Sigmoid colon (tissue), 7 donors: ENCODE measurements around the gene SLC47A1. TPM values are rescaled to one million over a fixed set of nuclear protein-coding genes. Genes with fewer than 3 reads are reported as not detected.

ENCODE experiments used
- DNase-seq: peaks from one replicate; pipeline ENCODE4 v3.0.0-alpha.2; 2019
- H3K27ac ChIP-seq, 4 donors: fragments of 200-600 bp; sonication (generic); one replicate each; pipeline ENCODE4 v1.5.1; 2016 to 2019; ENCODE audit warnings: mild to moderate bottlenecking in 1 of 4
- H3K27me3 ChIP-seq, 3 donors: fragments of 200-600 bp; sonication (generic); one replicate each; pipeline ENCODE4 v1.5.1; 2019; ENCODE audit warnings: mild to moderate bottlenecking in 1 of 3
- H3K36me3 ChIP-seq, 4 donors: fragments of 200-600 bp; sonication (generic); one replicate each; pipeline ENCODE4 v1.5.1; 2016 to 2019
- H3K4me1 ChIP-seq, 4 donors: fragments of 200-600 bp; sonication (generic); one replicate each; pipeline ENCODE4 v1.5.1; 2017 to 2019
- H3K4me3 ChIP-seq, 4 donors: fragments of 200-600 bp; sonication (generic); one replicate each; pipeline ENCODE4 v1.5.1; 2017 to 2019; ENCODE audit warnings: mild to moderate bottlenecking in 2 of 4, moderate library complexity in 1 of 4
- H3K9me3 ChIP-seq, 4 donors: fragments of 200-600 bp in 3 of 4; sonication (generic) in 3 of 4; one replicate each; pipeline versions ENCODE4 v1.5.1 to v1.6.1; 2013 to 2019
- CTCF ChIP-seq, 4 experiments: fragments of 450-650 bp in 3 of 4; fragments of 200-600 bp in 1 of 4; IDR thresholded peaks; one replicate each; pipeline ENCODE4 v1.5.1; 2016 to 2019; ENCODE audit warnings: antibody characterized with exemption in 4 of 4, mild to moderate bottlenecking in 3 of 4, moderate library complexity in 2 of 4
- EP300 ChIP-seq, 4 donors: sonication (generic); formaldehyde crosslinking; IDR thresholded peaks; one replicate each; pipeline ENCODE4 v1.6.1; 2017; ENCODE audit warnings: antibody characterized with exemption in 4 of 4
- POLR2A ChIP-seq, 2 donors: fragments of 450-650 bp; IDR thresholded peaks; one replicate each; pipeline ENCODE4 v1.6.1; 2016; ENCODE audit warnings: antibody characterized with exemption in 2 of 2, mild to moderate bottlenecking in 2 of 2, moderate library complexity in 2 of 2
- POLR2AphosphoS5 ChIP-seq, 4 donors: sonication (generic); formaldehyde crosslinking; IDR thresholded peaks; one replicate each; pipeline ENCODE4 v1.6.1; 2017; ENCODE audit warnings: antibody characterized with exemption in 4 of 4
- WGBS, 2 donors: extraction: QIAGEN DNeasy Blood & Tissue Kit; methylation state at CpG; one replicate each; pipeline ENCODE4 v1.1.7; 2013; 5-methylcytosine and 5-hydroxymethylcytosine counted together
- intact Hi-C: fragments of 100-400 bp; cut with DNase I; formaldehyde crosslinking; loops from one replicate; pipeline ENCODE4 v1.15.1; 2023
- polyA plus RNA-seq, 3 donors: library from polyadenylated mRNA; stranded (reverse); fragments of 200-250 nt; gene quantifications; one replicate each; pipeline ENCODE4 v1.2.3, GENCODE V29; 2013
- total RNA-seq, 4 donors: library from RNA; depleted of rRNA; stranded (reverse); fragments of >200 nt; gene quantifications; one replicate each; pipeline ENCODE4 v1.1.0, GENCODE V29; 2016
- donor health status: healthy with polysubstance abuse.
- donor health status: Bipolar disorder and iron deficiency.
- donor health status: healthy.

The SLC47A1 gene
- total and polyA plus RNA-seq, 7 donors: 0.82 to 8.2 (median 1.2) TPM

DNA sequence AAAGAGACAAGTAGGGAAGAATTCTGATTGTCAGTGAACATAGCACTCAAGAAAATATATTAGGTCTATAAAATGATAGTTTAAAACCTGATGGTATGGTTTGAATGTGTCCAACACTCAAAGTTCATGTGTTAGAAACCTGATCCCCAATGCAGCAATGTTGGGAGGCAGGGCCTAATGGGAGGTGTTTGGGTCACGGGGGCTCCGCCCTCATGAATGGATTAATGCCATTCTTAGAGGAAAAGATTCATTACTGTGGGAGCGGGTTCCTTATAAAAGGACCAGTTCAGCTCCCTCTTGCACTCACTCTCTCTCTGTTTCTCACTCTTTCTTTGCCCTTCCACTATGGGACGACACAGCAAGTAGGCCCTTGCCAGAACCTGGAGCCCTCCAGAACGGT lies 41.5 kb upstream of the SLC47A1 start:
- H3K4me1 ChIP-seq: peaks cover 0 to 13% (median 2%) of the 10 kb centered on the region in 4 donors
- DNase-seq: no peak
- no peaks in the 10 kb centered on the region for H3K27me3 ChIP-seq
- no peak overlapping the region for H3K4me3 ChIP-seq
- WGBS, 2 donors: 87 to 91% methylated on average over 5 of the region's 5 CpGs
- no peak for TF ChIP-seq CTCF (IDR thresholded peaks at IDR 0.05)
- no peak for TF ChIP-seq POLR2A (IDR thresholded peaks at IDR 0.05)
- no peak for TF ChIP-seq EP300 (IDR thresholded peaks at IDR 0.05)
- TF ChIP-seq POLR2AphosphoS5 (IDR thresholded peaks at IDR 0.05): no peak
- intact Hi-C loops: no loop called here
- H3K9me3 ChIP-seq: no peaks in the 10 kb centered on the region
- no peak overlapping the region for H3K27ac ChIP-seq
- no peaks in the 10 kb centered on the region for H3K36me3 ChIP-seq

DNA sequence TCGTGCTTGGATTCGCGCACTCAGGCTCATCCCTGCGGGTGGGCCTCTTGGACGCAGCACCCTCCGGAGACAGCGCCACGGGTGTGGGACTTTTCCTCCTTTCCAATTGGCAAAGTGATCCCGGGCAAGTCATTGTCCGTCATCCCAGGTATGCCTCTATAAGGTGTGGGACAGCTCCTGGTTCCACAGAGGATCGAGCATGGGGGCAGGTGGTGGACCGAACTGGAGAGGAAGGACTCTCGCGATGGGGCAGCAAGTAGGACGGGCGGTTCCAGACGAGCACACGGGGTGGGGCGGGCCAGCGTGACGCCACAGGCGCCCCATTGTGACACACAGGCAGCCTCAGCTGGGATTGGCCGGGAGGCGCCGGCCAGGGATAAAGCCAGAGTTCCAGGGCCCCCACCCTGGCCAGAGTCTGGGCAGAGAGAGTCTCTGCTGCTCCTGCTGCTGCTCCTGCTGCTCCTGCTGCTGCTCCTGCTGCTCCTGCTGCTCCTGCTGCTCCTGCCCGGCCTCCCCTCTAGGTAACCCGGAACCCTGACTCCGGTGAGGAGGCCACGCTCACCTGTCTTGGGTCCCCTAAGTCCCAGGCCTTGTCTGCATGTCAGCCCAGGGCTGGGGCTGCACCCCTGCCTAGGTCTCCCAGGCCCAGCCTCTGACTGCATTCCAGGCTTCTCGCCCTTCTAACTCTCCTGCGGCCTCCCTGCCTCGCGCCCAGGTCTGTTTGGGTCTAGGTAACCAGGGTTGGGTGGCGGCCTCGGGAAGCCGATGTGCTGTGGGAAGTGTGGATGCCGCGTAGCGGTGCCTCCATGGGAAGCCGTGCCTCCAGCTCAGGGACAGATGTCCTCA lies 38.5 kb upstream of the SLC47A1 start:
- intact Hi-C loops: no loop called here
- H3K27ac ChIP-seq: no peak overlapping the region
- DNase-seq: peak; percentile 53
- WGBS, 2 donors: 92 to 94% methylated on average over 40 of the region's 40 CpGs
- TF ChIP-seq EP300 (IDR thresholded peaks at IDR 0.05) (no peak), POLR2AphosphoS5 (IDR thresholded peaks at IDR 0.05) (no peak), POLR2A (IDR thresholded peaks at IDR 0.05) (no peak)
- no peaks in the 10 kb centered on the region for H3K9me3 ChIP-seq
- H3K4me3 ChIP-seq: no peak overlapping the region
- H3K27me3 ChIP-seq: no peaks in the 10 kb centered on the region
- no peaks in the 10 kb centered on the region for H3K36me3 ChIP-seq
- H3K4me1 ChIP-seq: no peaks in the 10 kb centered on the region

- WGBS, 2 donors: 88 to 90% methylated on average over 6 of the region's 6 CpGs
Measured at GRCh38 chr17:19495828-19496528, 37.7 kb upstream of the SLC47A1 start.

DNA sequence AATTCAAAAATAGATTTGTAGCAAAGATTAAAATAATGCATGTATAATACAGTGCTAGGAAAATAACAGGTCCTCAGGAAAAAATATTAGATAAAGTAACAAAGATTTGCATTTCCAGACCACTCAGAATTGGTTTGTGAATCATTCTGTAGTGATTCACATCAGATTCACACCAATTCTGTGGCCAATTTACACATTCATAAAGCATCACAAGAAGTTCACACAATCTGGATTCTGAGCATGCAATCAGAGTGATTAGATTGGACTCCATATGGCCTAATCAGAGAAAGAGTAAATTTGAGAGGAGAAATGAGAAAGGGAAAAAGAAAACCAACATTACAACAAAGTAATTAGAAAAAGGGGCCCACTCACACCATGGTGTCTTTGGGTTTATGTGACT lies 36.0 kb upstream of the SLC47A1 start:
- TF ChIP-seq CTCF (IDR thresholded peaks at IDR 0.05) (no peak), EP300 (IDR thresholded peaks at IDR 0.05) (no peak), POLR2AphosphoS5 (IDR thresholded peaks at IDR 0.05) (no peak), POLR2A (IDR thresholded peaks at IDR 0.05) (no peak)
- H3K36me3 ChIP-seq: no peaks in the 10 kb centered on the region
- DNase-seq: no peak
- intact Hi-C loops: no loop called here
- H3K4me1 ChIP-seq: no peaks in the 10 kb centered on the region
- H3K9me3 ChIP-seq: no peaks in the 10 kb centered on the region
- H3K27me3 ChIP-seq: no peaks in the 10 kb centered on the region
- no peak overlapping the region for H3K4me3 ChIP-seq
- H3K27ac ChIP-seq: no peak overlapping the region

More at GRCh38 chr17:19495828-19496528, 37.7 kb upstream of the SLC47A1 start:
- Histone ChIP-seq H3K36me3 (no peaks in the 10 kb centered on the region), H3K4me3 (no peak overlapping the region), H3K27me3 (no peaks in the 10 kb centered on the region), H3K4me1 (no peaks in the 10 kb centered on the region), H3K27ac (no peak overlapping the region), H3K9me3 (no peaks in the 10 kb centered on the region)
- TF ChIP-seq EP300 (IDR thresholded peaks at IDR 0.05) (no peak), CTCF (IDR thresholded peaks at IDR 0.05) (no peak), POLR2A (IDR thresholded peaks at IDR 0.05) (no peak), POLR2AphosphoS5 (IDR thresholded peaks at IDR 0.05) (no peak)
- intact Hi-C loops: no loop called here
- DNase-seq: no peak

- no peaks in the 10 kb centered on the region for H3K4me1 ChIP-seq
- H3K4me3 ChIP-seq: no peak overlapping the region
- H3K9me3 ChIP-seq: no peaks in the 10 kb centered on the region
- no peak overlapping the region for H3K27ac ChIP-seq
- TF ChIP-seq POLR2AphosphoS5 (IDR thresholded peaks at IDR 0.05) (no peak), POLR2A (IDR thresholded peaks at IDR 0.05) (no peak), EP300 (IDR thresholded peaks at IDR 0.05) (no peak), CTCF (IDR thresholded peaks at IDR 0.05) (no peak)
- H3K36me3 ChIP-seq: no peaks in the 10 kb centered on the region
- peak; percentile 56 for DNase-seq
- no peaks in the 10 kb centered on the region for H3K27me3 ChIP-seq
- intact Hi-C loops: no loop called here
- 84 to 90% methylated on average over 2 of the region's 2 CpGs for WGBS, 2 donors
Measured at GRCh38 chr17:19501219-19501618, 32.4 kb upstream of the SLC47A1 start.
